ENCODE results near the gene TENM3. TPM values are rescaled to one million over a fixed set of nuclear protein-coding genes. Genes with fewer than 3 reads are reported as not detected.

TENM3 gene
- total and polyA plus RNA-seq, 2 of the 8 experiments (the other 6 are each of a cell fraction or from before 2014, with no cell fraction given) = 36.9 to 69.3 TPM

- Histone ChIP-seq H3K4me3 (ENCODE audit: extremely low read depth in 1 of 4, insufficient read depth in 2 of 4, low read depth in 3 of 4, low read length in 4 of 4) (no peak overlapping the region), H3K23me2 (ENCODE audit: low read depth, low read length) (no peaks in the 10 kb centered on the region), H2AK5ac (ENCODE audit: low read depth, low read length) (no peak overlapping the region), H3K27ac (ENCODE audit: low read depth, low read length) (no peak overlapping the region), H3K14ac (ENCODE audit: insufficient read length) (no peak overlapping the region), H2BK5ac (ENCODE audit: low read depth, low read length) (no peak overlapping the region), H3K4me2 (ENCODE audit: insufficient read depth in 1 of 2, low read depth in 2 of 2, low read length in 2 of 2) (no peak overlapping the region), H2BK12ac (ENCODE audit: low read depth, low read length) (no peak overlapping the region), H3K23ac (ENCODE audit: insufficient read length) (no peak overlapping the region), H3K79me1 (ENCODE audit: low read depth, low read length) (no peaks in the 10 kb centered on the region), H3K4ac (replicated peaks; ENCODE audit: insufficient read length, low read depth, low read length) (no peak overlapping the region), H3K36me3 (ENCODE audit: control insufficient read depth in 2 of 4, insufficient read depth in 4 of 4, low read length in 3 of 4) (no peaks in the 10 kb centered on the region), H4K91ac (replicated peaks; ENCODE audit: insufficient read length, low read length) (no peak overlapping the region), H3K79me2 (ENCODE audit: control insufficient read depth in 1 of 2, insufficient read depth in 2 of 2, low read length in 2 of 2) (no peaks in the 10 kb centered on the region), H3K18ac (ENCODE audit: extremely low read depth, low read length) (no peak overlapping the region), H2BK120ac (replicated peaks; ENCODE audit: low read depth, low read length) (no peak overlapping the region), H3K4me1 (replicated peaks in 1 of 4; ENCODE audit: control insufficient read depth in 3 of 4, insufficient read depth in 4 of 4, low read length in 3 of 4) (peaks cover 0 to 13% (median 8%) of the 10 kb centered on the region in 4 experiments; a peak in 5 of 7 replicates), H3K27me3 (replicated peaks in 1 of 4; ENCODE audit: control insufficient read depth in 3 of 4, extremely low read depth in 1 of 4, insufficient read depth in 3 of 4, low read length in 3 of 4) (no peaks in the 10 kb centered on the region), H2BK20ac (ENCODE audit: low read length) (no peak overlapping the region), H3K9me3 (ENCODE audit: insufficient read depth in 2 of 2, low read depth in 1 of 2, low read length in 1 of 2) (no peaks in the 10 kb centered on the region), H4K20me1 (replicated peaks in 1 of 2; ENCODE audit: control insufficient read depth in 1 of 2, insufficient read depth in 2 of 2, low read length in 2 of 2) (no peaks in the 10 kb centered on the region), H3K9ac (replicated peaks in 1 of 4; ENCODE audit: extremely low read depth in 1 of 4, low read depth in 3 of 4, low read length in 3 of 4) (no peak overlapping the region), H4K8ac (ENCODE audit: extremely low read depth, insufficient read depth, low read length) (no peak overlapping the region), H2BK15ac (ENCODE audit: low read length) (no peak overlapping the region), H3K56ac (replicated peaks; ENCODE audit: insufficient read length, low read depth, low read length) (no peak overlapping the region), H2AFZ (ENCODE audit: low read length) (no peak overlapping the region), H4K5ac (ENCODE audit: insufficient read length, low read depth, low read length) (no peak overlapping the region)
- FAIRE-seq = no peak
- POLR2A ChIA-PET (ENCODE audit: partially characterized antibody) = no interaction called here
- CTCF ChIA-PET (ENCODE audit: partially characterized antibody) = interaction anchor here (0.6 kb wide), 1 partner anchor 777 kb away, joined by 3 read pairs; no protein-coding TSS in a partner anchor
- 78% methylated on average over 11 of the region's 11 CpGs; no CpG with 5 or more reads in 1 of the 2 experiments for WGBS, 2 experiments (ENCODE audit: extremely low coverage in 1 of 2, insufficient coverage in 1 of 2, insufficient read length in 1 of 2, insufficient replicate concordance in 2 of 2, low coverage in 1 of 2, low lambda C conversion rate in 2 of 2, missing lambda C conversion rate in 1 of 2)
- TF ChIP-seq MAFK (IDR thresholded peaks at IDR 0.05; ENCODE audit: low read depth, low read length) (no peak), RXRA (IDR thresholded peaks at IDR 0.05; ENCODE audit: insufficient read depth, low read depth, low read length) (no peak)
- DNase-seq (ENCODE audit: low read depth in 1 of 2, low spot score in 2 of 2) = no peak
Measured at GRCh38 chr4:182346675-182347375, 103.6 kb downstream of the TENM3 start.
